GM10847 (cell line): ENCODE measurements around the gene PRSS12.

ENCODE experiments used
- POLR2A ChIP-seq: IDR thresholded peaks from 2 replicates; pipeline ENCODE4 v1.6.1; 2011; ENCODE audit not compliant: insufficient read length; ENCODE audit errors: extremely low read depth

The PRSS12 gene

GRCh38 chr4:118338981-118339765 is 13.6 kb downstream of the PRSS12 start:
- no peak for TF ChIP-seq POLR2A

- TF ChIP-seq POLR2A: no peak
Measured at GRCh38 chr4:118338518-118338917, 14.3 kb downstream of the PRSS12 start.

- no peak for TF ChIP-seq POLR2A
Measured at GRCh38 chr4:118337954-118338353, 14.8 kb downstream of the PRSS12 start.

- TF ChIP-seq POLR2A: no peak
Measured at GRCh38 chr4:118335774-118336173, 17.0 kb downstream of the PRSS12 start.

- no peak for TF ChIP-seq POLR2A
Measured at GRCh38 chr4:118335324-118335723, 17.5 kb downstream of the PRSS12 start.

- no peak for TF ChIP-seq POLR2A
Measured at GRCh38 chr4:118331352-118331751, 21.5 kb downstream of the PRSS12 start.

GRCh38 chr4:118329849-118330248 is 23.0 kb downstream of the PRSS12 start:
- no peak for TF ChIP-seq POLR2A

GRCh38 chr4:118327554-118328241 is 25.1 kb downstream of the PRSS12 start:
- TF ChIP-seq POLR2A: no peak

- no peak for TF ChIP-seq POLR2A
Measured at GRCh38 chr4:118326585-118326984, 26.2 kb downstream of the PRSS12 start.

- TF ChIP-seq POLR2A: no peak
Measured at GRCh38 chr4:118325431-118325830, 27.4 kb downstream of the PRSS12 start.

- no peak for TF ChIP-seq POLR2A
Measured at GRCh38 chr4:118322831-118323502, 29.8 kb downstream of the PRSS12 start.

- TF ChIP-seq POLR2A: no peak
Measured at GRCh38 chr4:118318931-118319330, 33.9 kb downstream of the PRSS12 start.

GRCh38 chr4:118317691-118318090 is 35.1 kb downstream of the PRSS12 start:
- no peak for TF ChIP-seq POLR2A

- TF ChIP-seq POLR2A: no peak
Measured at GRCh38 chr4:118314221-118314620, 38.6 kb downstream of the PRSS12 start.

- TF ChIP-seq POLR2A: no peak
Measured at GRCh38 chr4:118313098-118313497, 39.7 kb downstream of the PRSS12 start.
